GM12891 (cell line): ENCODE results near the gene PIK3R3.

Experiments used
- DNase-seq: peaks from one replicate; pipeline ENCODE4 v3.0.0; 2011; ENCODE audit warnings: low spot score; ENCODE audit not compliant: insufficient read length
- FAIRE-seq: peaks from 2 replicates; lab custom pipeline; 2011; peaks lifted over from hg19 to GRCh38; lab: Jason Lieb, UNC
- PAX5 ChIP-seq: IDR thresholded peaks from 2 replicates; pipeline ENCODE4 v1.6.1; 2011; ENCODE audit warnings: low read length, moderate library complexity, mild to moderate bottlenecking; ENCODE audit not compliant: insufficient read depth, severe bottlenecking
- POLR2A ChIP-seq: IDR thresholded peaks from 2 replicates; pipeline ENCODE4 v1.6.1; 2011; ENCODE audit warnings: low read depth, low read length, control low read depth
- POLR2AphosphoS5 ChIP-seq: IDR thresholded peaks from 2 replicates; pipeline ENCODE4 v1.6.1; 2011; ENCODE audit warnings: low read depth, low read length, control low read depth
- POU2F2 ChIP-seq: IDR thresholded peaks from 2 replicates; pipeline ENCODE4 v1.6.1; 2011; ENCODE audit warnings: low read depth, mild to moderate bottlenecking, control low read depth, low read length, moderate library complexity
- SPI1 ChIP-seq: IDR thresholded peaks from 2 replicates; pipeline ENCODE4 v1.6.1; 2011; ENCODE audit warnings: low read depth, low read length, control low read depth
- TAF1 ChIP-seq: IDR thresholded peaks from 2 replicates; pipeline ENCODE4 v1.6.1; 2011; ENCODE audit warnings: low read depth, low read length, control low read depth

PIK3R3 gene

DNA sequence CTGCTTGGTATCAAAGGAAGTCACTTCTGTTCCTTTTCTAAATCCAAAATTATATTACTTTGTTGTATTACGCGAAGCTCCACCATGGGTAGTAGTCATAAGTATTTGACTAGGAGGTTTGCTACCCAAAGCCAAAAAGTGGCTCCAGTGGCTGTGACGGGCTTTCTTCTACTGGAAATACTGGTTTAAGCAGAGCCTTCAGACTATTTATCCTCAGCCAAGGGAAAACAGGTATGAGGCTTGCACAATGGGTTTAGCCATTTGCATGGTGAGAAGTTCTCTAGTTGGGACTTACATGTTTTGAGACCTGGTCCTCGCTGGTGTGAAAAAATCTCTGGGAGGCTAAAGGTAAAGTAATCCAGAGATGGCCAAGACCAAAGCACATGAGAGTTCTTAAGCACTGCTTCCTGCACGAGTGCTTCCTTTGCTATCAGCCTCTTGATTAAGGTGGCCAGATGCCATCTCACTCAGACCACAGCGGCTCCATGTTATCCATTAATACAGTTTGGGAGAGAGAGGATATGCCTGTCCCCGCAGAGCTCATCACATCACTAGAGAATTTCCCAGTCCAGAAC is 121.2 kb downstream of the PIK3R3 start:
- no peak for TF ChIP-seq POLR2A
- TF ChIP-seq TAF1: no peak
- TF ChIP-seq PAX5: no peak
- no peak for TF ChIP-seq SPI1
- TF ChIP-seq POU2F2: no peak
- TF ChIP-seq POLR2AphosphoS5: no peak
- FAIRE-seq: no peak
- DNase-seq: no peak

- TF ChIP-seq POLR2A: no peak
- no peak for TF ChIP-seq PAX5
- no peak for TF ChIP-seq TAF1
- no peak for TF ChIP-seq POLR2AphosphoS5
- DNase-seq (no peak), FAIRE-seq (no peak)
Measured at GRCh38 chr1:46010611-46011010, 121.8 kb downstream of the PIK3R3 start.

- FAIRE-seq: no peak
- no peak for TF ChIP-seq PAX5
- no peak for TF ChIP-seq POU2F2
- no peak for TF ChIP-seq TAF1
- no peak for TF ChIP-seq SPI1
- TF ChIP-seq POLR2A: no peak
- TF ChIP-seq POLR2AphosphoS5: no peak
- DNase-seq: no peak
Measured at GRCh38 chr1:46008585-46008984, 123.8 kb downstream of the PIK3R3 start.

- no peak for DNase-seq
- TF ChIP-seq POLR2A: no peak
- no peak for TF ChIP-seq POLR2AphosphoS5
- TF ChIP-seq POU2F2: no peak
- TF ChIP-seq SPI1: no peak
- no peak for TF ChIP-seq PAX5
- TF ChIP-seq TAF1: no peak
- no peak for FAIRE-seq
Measured at GRCh38 chr1:46005594-46005993, 126.8 kb downstream of the PIK3R3 start.

DNA sequence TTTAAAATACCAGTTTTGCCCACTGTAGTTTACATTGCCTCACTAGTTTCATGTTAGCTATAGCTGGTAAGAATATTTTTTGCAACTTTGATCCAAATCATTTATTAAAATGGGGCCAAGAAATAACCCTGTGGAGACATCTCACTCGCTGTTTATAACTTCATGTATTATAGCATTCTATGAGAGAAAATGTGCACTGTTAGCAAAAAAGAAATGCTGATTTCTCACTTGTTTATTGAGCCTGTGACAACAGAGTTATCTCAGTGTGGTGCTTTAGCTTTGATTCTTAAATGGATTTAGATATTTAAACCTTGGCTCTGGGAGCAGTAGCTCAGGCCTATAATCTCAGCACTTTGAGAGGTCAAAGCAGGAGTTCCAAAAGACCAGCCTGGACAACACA is 127.9 kb downstream of the PIK3R3 start:
- no peak for DNase-seq
- FAIRE-seq: no peak
- TF ChIP-seq POLR2AphosphoS5 (no peak), POLR2A (no peak), POU2F2 (no peak), PAX5 (no peak), TAF1 (no peak), SPI1 (no peak)

DNA sequence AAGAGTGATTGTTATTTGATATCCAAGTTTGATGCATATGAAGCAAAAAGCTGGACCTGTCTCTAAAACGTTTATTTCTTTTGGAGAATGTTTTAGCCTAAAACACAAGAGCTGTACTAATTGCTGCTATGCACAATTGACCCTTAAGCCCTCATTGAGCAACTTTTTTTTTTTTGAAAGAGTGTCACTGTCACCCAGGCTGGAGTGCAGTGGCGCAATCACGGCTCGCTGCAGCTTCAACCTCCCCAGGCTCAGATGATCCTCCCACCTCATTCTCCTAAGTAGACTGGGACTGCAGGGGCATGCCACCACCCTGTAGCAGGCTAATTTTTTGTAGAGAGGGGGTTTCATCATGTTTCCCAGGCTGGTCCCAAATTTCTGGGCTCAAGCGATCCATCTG is 129.1 kb downstream of the PIK3R3 start:
- FAIRE-seq (no peak), DNase-seq (no peak)
- no peak for TF ChIP-seq POLR2AphosphoS5
- no peak for TF ChIP-seq PAX5
- TF ChIP-seq TAF1: no peak
- TF ChIP-seq POU2F2: no peak
- TF ChIP-seq SPI1: no peak
- no peak for TF ChIP-seq POLR2A

- no peak for DNase-seq
- TF ChIP-seq POU2F2 (no peak), POLR2A (no peak), PAX5 (no peak), TAF1 (no peak), SPI1 (no peak), POLR2AphosphoS5 (no peak)
- no peak for FAIRE-seq
Measured at GRCh38 chr1:46002551-46003150, 129.8 kb downstream of the PIK3R3 start.

DNA sequence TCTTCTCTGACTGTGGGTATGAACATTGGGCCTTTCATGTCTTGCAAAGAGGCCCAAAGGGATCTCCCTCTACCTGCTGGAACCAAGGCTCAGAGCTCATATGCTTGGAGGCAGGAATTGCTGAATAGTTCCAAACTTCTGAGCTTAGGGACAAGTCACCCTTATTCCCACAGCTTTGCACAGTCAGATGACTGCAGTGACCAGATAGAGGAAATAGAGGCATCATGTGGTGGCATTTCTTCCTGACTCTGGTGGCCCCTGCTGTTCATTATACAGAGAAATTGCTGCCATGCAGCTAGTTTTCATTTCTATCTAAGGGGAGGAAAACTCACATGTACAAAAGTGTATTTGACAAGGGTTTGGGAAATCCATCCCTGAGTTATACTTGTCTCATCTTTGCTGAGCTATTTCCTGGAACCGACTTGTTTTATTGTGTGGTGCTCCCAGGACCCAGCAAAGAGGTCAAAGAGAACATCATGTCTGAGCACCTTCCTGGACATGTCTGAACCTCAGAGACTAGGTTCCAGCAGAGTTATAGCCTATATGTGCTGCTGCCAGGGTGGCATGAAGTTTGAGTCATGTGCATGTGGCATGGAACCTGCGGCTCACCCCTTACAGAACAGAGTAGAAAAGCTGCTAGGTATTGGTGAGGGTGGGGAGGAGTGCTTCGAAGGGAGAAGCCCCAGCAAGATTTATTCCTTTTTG is 131.2 kb downstream of the PIK3R3 start:
- TF ChIP-seq POU2F2: no peak
- TF ChIP-seq POLR2AphosphoS5: no peak
- no peak for DNase-seq
- no peak for FAIRE-seq

DNA sequence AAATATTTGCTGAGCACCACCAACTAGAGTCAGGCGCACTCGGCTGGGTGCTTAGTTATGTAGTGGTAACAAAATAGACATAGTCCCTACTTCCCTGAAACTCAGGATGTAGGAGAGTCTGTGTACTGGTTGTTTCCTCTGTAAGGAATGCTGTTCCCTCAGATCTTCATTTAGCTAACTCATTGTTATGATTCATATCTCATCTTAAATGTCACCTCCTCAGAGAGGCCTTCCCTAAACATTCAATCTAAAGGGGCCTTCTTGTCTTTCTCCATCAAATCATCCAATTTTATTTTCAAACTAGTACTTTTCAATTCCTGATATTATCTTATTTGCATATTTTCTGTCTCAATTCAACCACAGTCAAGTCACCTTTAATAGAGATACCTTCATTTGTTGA is 132.9 kb downstream of the PIK3R3 start:
- no peak for DNase-seq
- no peak for FAIRE-seq
- TF ChIP-seq POU2F2 (no peak), PAX5 (no peak), TAF1 (no peak), POLR2A (no peak), SPI1 (no peak), POLR2AphosphoS5 (no peak)
